Esophagus muscularis mucosa (tissue), 4 donors: ENCODE results near the gene BAHCC1. TPM values are rescaled to one million over a fixed set of nuclear protein-coding genes. Genes with fewer than 3 reads are reported as not detected.

ENCODE experiments used
- DNase-seq: peaks from one replicate; pipeline ENCODE4 v3.0.0-alpha.2; 2017; ENCODE audit errors: extremely low spot score
- H3K27ac ChIP-seq, 4 donors: fragments of 200-600 bp; sonication (generic); replicated peaks in 1 of 4; 1 replicate in 3 of 4; 2 replicates in 1 of 4; pipeline ENCODE4 v1.5.1; 2016 to 2019; ENCODE audit warnings: mild to moderate bottlenecking in 1 of 4
- H3K27me3 ChIP-seq, 4 donors: fragments of 200-600 bp; sonication (generic); one replicate each; pipeline versions ENCODE4 v1.5.1 to v1.6.0; 2016 to 2019
- H3K36me3 ChIP-seq, 4 donors: fragments of 200-600 bp; sonication (generic); one replicate each; pipeline ENCODE4 v1.5.1; 2016 to 2019
- H3K4me1 ChIP-seq, 4 donors: fragments of 200-600 bp; sonication (generic); one replicate each; pipeline ENCODE4 v1.5.1; 2016 to 2019
- H3K4me3 ChIP-seq, 4 donors: fragments of 200-600 bp; sonication (generic); 1 replicate in 2 of 4; 2 replicates in 2 of 4; pipeline ENCODE4 v1.5.1; 2016 to 2019; ENCODE audit warnings: mild to moderate bottlenecking in 4 of 4, moderate library complexity in 1 of 4
- H3K9me3 ChIP-seq, 4 donors: fragments of 200-600 bp; sonication (generic); 1 replicate in 3 of 4; 2 replicates in 1 of 4; pipeline ENCODE4 v1.5.1; 2016 to 2019
- EP300 ChIP-seq: sonication (generic); formaldehyde crosslinking; IDR thresholded peaks from one replicate; pipeline ENCODE4 v1.6.1; 2017; ENCODE audit warnings: antibody characterized with exemption
- POLR2A ChIP-seq: fragments of 450-650 bp; IDR thresholded peaks from one replicate; pipeline ENCODE4 v1.6.1; 2017; ENCODE audit warnings: antibody characterized with exemption, moderate library complexity, mild to moderate bottlenecking, low read depth
- POLR2AphosphoS5 ChIP-seq, 2 donors: sonication (generic); formaldehyde crosslinking; IDR thresholded peaks; one replicate each; pipeline ENCODE4 v1.6.1; 2017; ENCODE audit warnings: antibody characterized with exemption in 2 of 2
- WGBS: methylation state at CpG from one replicate; pipeline ENCODE4 v1.1.5; 2018; 5-methylcytosine and 5-hydroxymethylcytosine counted together
- intact Hi-C: fragments of 100-400 bp; cut with DNase I; formaldehyde crosslinking; loops from one replicate; pipeline ENCODE4 v1.15.1; 2023
- total RNA-seq, 4 donors: library from RNA; depleted of rRNA; stranded (reverse); fragments of >200 nt; gene quantifications; one replicate each; pipeline versions ENCODE4 v1.1.0 to v1.2.1, GENCODE V29; 2016
- TF ChIP-seq, protein P1 (sequence below), 3 experiments: fragments of 200-600 bp in 2 of 3; fragments of 450-650 bp in 1 of 3; sonication (generic) in 2 of 3; IDR thresholded peaks; one replicate each; pipeline ENCODE4 v1.5.1; 2017 to 2019; ENCODE audit warnings: antibody characterized with exemption in 3 of 3, mild to moderate bottlenecking in 2 of 3, moderate library complexity in 1 of 3

The BAHCC1 gene
- total RNA-seq, 4 donors from 2014 or later: 15.9 to 38.1 (median 21.1) TPM

DNA sequence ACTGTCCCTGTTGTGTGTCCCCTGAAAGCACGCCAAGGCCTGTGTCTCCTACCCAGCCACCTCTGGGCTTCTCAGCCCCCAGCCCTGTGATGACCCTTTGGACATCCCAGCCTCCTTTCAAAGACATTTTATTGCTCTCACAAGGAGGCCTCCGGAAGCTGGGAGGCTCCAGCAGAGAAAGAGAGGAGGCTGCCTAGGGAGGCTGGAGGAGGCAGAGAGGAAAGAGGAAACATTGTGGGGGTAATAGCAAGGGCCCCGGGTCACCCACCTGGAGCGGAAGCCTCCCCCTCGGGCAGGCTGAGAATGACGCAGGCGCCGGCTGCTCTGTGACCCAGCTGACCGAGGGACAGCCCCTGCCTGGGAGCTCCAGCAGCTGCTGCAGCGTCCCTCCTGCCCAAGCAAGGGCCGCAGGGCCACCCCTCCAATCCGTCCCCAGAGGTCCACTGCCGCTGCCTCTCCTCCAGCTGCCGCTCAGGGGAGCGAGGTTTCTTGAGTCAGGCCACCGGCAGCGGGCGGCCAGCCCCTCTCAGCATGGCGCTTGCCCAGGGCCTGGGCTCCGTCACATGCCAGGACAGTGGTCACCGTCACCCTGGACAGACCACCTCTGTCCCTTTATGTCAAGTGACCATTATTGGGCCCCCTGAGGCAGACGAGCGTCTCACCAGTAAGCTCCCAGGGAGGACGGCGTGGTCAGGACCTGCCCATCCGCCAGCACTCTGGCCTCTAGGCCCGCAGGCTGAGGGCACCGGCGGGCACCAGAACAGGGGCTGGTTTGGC is 88.0 kb downstream of the BAHCC1 start:
- 54% methylated on average over 17 of the region's 29 CpGs for WGBS
- no peak for DNase-seq
- TF ChIP-seq EP300 (no peak), POLR2AphosphoS5 (IDR thresholded peaks at IDR 0.05) (no peak), POLR2A (no peak)
- TF ChIP-seq, protein P1, sequence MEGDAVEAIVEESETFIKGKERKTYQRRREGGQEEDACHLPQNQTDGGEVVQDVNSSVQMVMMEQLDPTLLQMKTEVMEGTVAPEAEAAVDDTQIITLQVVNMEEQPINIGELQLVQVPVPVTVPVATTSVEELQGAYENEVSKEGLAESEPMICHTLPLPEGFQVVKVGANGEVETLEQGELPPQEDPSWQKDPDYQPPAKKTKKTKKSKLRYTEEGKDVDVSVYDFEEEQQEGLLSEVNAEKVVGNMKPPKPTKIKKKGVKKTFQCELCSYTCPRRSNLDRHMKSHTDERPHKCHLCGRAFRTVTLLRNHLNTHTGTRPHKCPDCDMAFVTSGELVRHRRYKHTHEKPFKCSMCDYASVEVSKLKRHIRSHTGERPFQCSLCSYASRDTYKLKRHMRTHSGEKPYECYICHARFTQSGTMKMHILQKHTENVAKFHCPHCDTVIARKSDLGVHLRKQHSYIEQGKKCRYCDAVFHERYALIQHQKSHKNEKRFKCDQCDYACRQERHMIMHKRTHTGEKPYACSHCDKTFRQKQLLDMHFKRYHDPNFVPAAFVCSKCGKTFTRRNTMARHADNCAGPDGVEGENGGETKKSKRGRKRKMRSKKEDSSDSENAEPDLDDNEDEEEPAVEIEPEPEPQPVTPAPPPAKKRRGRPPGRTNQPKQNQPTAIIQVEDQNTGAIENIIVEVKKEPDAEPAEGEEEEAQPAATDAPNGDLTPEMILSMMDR (IDR thresholded peaks at IDR 0.05): no peak
- H3K4me3 ChIP-seq: peak overlapping the region; percentile 46 to 61 (median 49)
- no peaks in the 10 kb centered on the region for H3K27me3 ChIP-seq
- H3K4me1 ChIP-seq: peaks cover 46 to 64% (median 60%) of the 10 kb centered on the region in 4 donors
- no peaks in the 10 kb centered on the region for H3K9me3 ChIP-seq
- H3K36me3 ChIP-seq: no peaks in the 10 kb centered on the region
- intact Hi-C loops: loop anchor here (2.0 to 5.0 kb wide), 3 partner anchors 81 to 191 kb away; no protein-coding TSS in a partner anchor
- peak overlapping the region in 1 of 4 donors; percentile 30 for H3K27ac ChIP-seq

DNA sequence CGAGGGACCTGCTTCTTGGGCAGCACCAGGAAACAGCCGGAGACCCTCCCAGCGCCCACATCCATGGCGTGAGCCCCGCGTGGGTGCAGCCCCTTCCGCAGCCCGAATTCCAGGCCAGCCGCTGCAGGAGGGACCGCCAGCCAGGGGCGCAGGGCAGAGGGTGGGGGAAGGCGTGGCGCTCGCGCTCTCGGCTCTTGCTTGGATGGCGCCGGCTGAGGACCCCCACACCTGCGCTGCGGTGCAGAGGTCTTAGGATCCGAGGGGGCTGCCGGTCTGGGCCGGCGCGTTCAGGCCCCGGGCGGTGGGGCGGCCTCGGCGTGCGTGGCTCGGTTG is 88.6 kb downstream of the BAHCC1 start:
- Histone ChIP-seq H3K4me3 (peak overlapping the region; percentile 46 to 61 (median 49)), H3K36me3 (no peaks in the 10 kb centered on the region), H3K27ac (no peak overlapping the region), H3K4me1 (peaks cover 52 to 70% (median 65%) of the 10 kb centered on the region in 4 donors), H3K27me3 (peaks cover 0 to 4% (median 0%) of the 10 kb centered on the region in 4 donors), H3K9me3 (no peaks in the 10 kb centered on the region)
- intact Hi-C loops: loop anchor here (2.0 to 5.0 kb wide), 4 partner anchors 82 to 229 kb away; no protein-coding TSS in a partner anchor
- DNase-seq: no peak
- TF ChIP-seq, protein P1 (IDR thresholded peaks at IDR 0.05): no peak
- TF ChIP-seq EP300 (no peak), POLR2A (no peak), POLR2AphosphoS5 (IDR thresholded peaks at IDR 0.05) (no peak)
- no CpG with 5 or more reads among the region's 32 CpGs for WGBS

DNA sequence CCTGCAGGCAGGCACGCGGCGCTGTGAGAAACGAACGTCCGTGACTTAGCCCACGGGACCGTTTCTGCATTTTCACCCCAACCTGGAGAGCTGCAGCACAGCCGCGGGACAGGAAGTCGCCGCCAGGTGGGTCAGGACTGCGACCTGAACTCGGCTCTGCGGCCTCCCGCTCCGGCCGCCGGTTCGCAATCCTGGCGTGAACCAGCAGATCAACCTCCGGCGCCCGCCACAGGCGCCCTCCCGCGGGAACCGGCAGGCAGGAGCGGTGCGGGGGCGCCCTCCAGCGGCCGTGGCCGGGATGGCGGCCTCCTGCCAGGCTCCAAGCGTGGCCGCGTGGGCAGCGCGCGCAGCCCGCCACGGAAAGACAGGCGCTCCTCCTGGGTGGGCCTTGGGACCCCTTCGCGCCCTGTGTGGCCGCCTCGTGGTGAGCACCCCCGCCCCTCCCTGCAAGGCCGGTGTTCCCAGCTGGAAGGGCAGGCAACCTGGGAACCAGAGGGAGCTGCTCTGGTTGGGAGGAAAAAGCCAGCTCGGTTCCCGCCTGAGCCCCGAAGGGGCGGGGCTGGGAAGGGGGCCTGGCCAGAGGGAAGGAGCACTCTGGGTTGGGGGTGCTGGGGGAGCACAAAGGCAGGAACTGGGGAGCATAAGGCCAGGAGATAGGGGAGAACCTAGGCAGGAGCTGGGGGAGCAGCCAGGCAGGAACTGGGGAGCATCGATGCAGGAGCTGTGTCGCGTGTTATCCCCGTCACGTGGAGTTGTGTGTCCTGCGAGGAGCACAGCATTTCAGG is 89.1 kb downstream of the BAHCC1 start:
- WGBS: 43% methylated on average over 9 of the region's 60 CpGs
- H3K27me3 ChIP-seq: peaks cover 0 to 4% (median 0%) of the 10 kb centered on the region in 4 donors
- TF ChIP-seq EP300: no peak
- TF ChIP-seq, protein P1 (IDR thresholded peaks at IDR 0.05): peak; percentile 100
- no peak for TF ChIP-seq POLR2A
- TF ChIP-seq POLR2AphosphoS5 (IDR thresholded peaks at IDR 0.05): peak; percentile 32 to 78
- H3K27ac ChIP-seq: no peak overlapping the region
- peaks cover 56 to 75% (median 71%) of the 10 kb centered on the region in 4 donors for H3K4me1 ChIP-seq
- H3K4me3 ChIP-seq: peak overlapping the region; percentile 46 to 61 (median 49)
- peak; percentile 93 for DNase-seq
- no peaks in the 10 kb centered on the region for H3K9me3 ChIP-seq
- intact Hi-C loops: loop anchor here (2.0 to 5.0 kb wide), 3 partner anchors 82 to 230 kb away; no protein-coding TSS in a partner anchor
- H3K36me3 ChIP-seq: no peaks in the 10 kb centered on the region

DNA sequence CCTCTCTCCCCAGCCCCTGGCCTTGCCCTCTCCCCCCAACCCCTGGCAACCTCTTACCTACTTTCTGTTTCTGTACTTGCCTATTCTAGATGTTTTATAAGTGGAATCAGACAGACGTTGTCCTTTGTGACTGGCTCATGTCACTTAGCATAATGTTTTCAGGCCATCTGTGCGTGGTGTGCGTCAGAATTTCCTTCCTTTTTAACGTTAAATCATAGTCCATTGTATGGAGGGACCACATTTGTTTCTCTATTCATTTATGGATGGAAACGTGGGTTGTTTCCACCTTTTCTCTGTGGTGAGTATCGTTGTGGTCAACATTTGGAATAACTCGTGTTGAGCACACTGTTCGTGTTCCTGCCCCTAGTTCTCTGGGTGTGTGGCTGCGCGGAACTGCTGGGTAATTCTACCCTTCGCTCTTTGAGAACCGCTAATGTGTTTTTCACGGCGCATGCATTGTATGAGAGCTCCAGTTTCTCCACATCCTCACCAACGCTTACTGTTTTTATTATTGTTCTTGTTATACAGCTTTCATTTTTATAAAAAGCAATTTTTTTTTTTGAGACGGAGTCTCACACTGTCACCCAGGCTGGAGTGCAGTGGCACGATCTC is 91.0 kb downstream of the BAHCC1 start:
- H3K9me3 ChIP-seq: no peaks in the 10 kb centered on the region
- no peak overlapping the region for H3K4me3 ChIP-seq
- H3K27me3 ChIP-seq: peaks cover 0 to 4% (median 0%) of the 10 kb centered on the region in 4 donors
- no peak overlapping the region for H3K27ac ChIP-seq
- intact Hi-C loops: no loop called here
- peaks cover 41 to 73% (median 62%) of the 10 kb centered on the region in 4 donors for H3K4me1 ChIP-seq
- TF ChIP-seq, protein P1 (IDR thresholded peaks at IDR 0.05): no peak
- TF ChIP-seq POLR2A (no peak), POLR2AphosphoS5 (IDR thresholded peaks at IDR 0.05) (no peak), EP300 (no peak)
- WGBS: 79% methylated on average over 17 of the region's 17 CpGs
- no peaks in the 10 kb centered on the region for H3K36me3 ChIP-seq
- DNase-seq: no peak
